HuH-7.5 (cell line): ENCODE results near the gene ZDHHC18.

Experiments used
- DNase-seq: peaks from one replicate; pipeline ENCODE4 v3.0.0; 2011; ENCODE audit warnings: low spot score

Gene ZDHHC18, protein sequence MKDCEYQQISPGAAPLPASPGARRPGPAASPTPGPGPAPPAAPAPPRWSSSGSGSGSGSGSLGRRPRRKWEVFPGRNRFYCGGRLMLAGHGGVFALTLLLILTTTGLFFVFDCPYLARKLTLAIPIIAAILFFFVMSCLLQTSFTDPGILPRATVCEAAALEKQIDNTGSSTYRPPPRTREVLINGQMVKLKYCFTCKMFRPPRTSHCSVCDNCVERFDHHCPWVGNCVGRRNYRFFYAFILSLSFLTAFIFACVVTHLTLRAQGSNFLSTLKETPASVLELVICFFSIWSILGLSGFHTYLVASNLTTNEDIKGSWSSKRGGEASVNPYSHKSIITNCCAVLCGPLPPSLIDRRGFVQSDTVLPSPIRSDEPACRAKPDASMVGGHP

DNA sequence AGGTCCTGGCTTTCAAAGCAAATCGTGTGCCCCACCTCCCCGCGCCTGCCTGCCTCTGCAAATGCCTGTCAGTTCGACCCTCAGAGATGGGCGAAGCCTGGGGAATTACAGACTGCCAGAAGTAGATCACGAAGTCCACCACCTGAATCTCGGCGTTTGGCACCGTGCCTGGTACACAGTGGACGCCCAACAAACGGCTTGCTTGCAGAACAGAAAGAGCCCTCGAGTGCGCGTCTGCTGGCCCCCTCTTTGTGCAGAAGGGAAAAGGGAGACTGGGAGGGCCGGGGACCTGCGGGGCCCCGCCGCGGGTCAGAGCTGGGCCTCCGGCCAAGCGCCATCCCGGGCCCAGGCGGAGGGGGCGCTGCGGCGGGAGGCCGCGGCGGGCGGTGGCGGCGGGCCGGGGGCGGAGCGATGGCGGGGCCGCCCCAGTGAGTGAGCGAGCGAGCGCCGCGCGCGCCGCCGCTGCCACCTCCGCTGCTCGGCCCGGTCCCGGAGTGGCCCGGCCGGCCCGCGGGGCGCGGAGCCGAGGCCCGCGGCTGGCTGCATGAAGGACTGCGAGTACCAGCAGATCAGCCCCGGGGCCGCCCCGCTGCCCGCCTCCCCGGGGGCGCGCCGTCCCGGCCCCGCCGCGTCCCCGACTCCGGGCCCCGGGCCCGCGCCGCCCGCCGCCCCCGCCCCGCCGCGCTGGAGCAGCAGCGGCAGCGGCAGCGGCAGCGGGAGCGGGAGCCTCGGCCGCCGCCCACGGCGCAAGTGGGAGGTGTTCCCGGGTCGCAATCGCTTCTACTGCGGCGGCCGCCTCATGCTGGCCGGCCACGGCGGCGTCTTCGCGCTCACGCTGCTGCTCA, at the start of gene ZDHHC18:
Gene ZDHHC18, plus strand, starts transcription at position 428 of the 845 bp plus-strand sequence. Its CDS starts 117 bp downstream, at position 545.
- peak; percentile 80 for DNase-seq

DNA sequence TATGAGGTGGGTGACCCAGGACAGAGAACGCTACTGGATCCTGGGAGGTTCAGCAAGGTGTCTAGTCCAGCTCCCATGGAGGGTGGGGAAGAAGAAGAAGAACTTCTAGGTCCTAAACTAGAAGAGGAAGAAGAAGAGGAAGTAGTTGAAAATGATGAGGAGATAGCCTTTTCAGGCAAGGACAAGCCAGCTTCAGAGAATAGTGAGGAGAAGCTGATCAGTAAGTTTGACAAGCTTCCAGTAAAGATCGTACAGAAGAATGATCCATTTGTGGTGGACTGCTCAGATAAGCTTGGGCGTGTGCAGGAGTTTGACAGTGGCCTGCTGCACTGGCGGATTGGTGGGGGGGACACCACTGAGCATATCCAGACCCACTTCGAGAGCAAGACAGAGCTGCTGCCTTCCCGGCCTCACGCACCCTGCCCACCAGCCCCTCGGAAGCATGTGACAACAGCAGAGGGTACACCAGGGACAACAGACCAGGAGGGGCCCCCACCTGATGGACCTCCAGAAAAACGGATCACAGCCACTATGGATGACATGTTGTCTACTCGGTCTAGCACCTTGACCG, 47.3 kb upstream of the ZDHHC18 start:
- no peak for DNase-seq

DNA sequence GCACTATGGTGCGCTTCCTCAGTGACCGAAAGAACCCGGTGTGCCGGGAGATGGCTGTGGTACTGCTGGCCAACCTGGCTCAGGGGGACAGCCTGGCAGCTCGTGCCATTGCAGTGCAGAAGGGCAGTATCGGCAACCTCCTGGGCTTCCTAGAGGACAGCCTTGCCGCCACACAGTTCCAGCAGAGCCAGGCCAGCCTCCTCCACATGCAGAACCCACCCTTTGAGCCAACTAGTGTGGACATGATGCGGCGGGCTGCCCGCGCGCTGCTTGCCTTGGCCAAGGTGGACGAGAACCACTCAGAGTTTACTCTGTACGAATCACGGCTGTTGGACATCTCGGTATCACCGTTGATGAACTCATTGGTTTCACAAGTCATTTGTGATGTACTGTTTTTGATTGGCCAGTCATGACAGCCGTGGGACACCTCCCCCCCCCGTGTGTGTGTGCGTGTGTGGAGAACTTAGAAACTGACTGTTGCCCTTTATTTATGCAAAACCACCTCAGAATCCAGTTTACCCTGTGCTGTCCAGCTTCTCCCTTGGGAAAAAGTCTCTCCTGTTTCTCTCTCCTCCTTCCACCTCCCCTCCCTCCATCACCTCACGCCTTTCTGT, 46.0 kb upstream of the ZDHHC18 start:
- no peak for DNase-seq

DNA sequence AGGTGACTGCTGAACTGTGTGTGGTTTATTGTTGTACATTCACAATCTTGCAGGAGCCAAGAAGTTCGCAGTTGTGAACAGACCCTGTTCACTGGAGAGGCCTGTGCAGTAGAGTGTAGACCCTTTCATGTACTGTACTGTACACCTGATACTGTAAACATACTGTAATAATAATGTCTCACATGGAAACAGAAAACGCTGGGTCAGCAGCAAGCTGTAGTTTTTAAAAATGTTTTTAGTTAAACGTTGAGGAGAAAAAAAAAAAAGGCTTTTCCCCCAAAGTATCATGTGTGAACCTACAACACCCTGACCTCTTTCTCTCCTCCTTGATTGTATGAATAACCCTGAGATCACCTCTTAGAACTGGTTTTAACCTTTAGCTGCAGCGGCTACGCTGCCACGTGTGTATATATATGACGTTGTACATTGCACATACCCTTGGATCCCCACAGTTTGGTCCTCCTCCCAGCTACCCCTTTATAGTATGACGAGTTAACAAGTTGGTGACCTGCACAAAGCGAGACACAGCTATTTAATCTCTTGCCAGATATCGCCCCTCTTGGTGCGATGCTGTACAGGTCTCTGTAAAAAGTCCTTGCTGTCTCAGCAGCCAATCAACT, 45.2 kb upstream of the ZDHHC18 start:
- no peak for DNase-seq

DNA sequence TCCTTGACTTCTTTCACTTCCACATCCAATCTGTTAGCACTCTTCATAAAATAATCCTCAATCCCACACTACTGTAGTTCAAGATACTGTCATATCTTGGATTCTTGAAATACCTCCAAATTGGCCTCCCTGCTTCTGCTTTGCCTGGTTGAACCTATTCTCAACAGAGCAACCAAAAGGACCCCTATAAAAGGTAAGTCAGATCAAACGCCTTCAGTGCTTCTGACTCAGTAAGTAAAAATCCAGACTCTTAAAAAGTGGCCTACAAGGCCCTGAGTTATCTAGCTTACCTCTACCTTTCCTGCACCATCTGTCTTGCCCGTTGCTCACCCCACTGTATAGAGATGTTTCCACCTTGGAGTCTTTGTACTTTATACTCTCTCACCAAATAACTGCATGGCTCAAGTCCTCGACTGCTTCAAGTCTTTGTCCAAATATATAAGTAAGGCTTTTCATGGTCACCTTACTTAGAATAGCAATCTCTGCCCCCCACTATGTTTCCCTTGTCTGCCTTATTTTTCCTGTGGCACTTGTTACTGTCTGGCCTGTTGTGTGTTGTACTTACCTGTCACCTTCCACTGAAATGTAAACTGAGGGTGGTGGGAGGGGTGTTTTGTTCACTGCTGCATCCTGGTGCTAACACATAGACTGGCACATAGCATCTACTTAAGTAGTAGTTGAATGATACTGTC, 43.8 kb upstream of the ZDHHC18 start:
- DNase-seq, result no peak

DNA sequence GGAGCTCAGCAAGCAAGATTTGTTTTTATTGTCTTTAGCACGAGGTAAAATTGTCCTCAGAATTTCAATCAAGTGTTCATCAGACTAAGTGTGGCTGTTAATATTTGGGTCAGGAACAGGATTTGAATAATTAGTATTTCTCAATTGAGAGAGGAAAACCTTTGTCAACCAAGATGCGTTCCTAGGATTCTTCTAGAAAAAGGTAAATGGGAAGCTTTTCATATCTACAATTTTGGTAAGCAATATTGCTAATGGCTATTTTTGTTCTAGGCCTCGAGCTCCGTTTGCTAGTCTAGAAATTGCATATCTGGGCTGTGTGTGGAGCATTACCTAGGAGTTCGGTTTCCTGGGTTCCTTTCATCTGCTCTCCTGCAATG, 42.9 kb upstream of the ZDHHC18 start:
- DNase-seq, result no peak

DNA sequence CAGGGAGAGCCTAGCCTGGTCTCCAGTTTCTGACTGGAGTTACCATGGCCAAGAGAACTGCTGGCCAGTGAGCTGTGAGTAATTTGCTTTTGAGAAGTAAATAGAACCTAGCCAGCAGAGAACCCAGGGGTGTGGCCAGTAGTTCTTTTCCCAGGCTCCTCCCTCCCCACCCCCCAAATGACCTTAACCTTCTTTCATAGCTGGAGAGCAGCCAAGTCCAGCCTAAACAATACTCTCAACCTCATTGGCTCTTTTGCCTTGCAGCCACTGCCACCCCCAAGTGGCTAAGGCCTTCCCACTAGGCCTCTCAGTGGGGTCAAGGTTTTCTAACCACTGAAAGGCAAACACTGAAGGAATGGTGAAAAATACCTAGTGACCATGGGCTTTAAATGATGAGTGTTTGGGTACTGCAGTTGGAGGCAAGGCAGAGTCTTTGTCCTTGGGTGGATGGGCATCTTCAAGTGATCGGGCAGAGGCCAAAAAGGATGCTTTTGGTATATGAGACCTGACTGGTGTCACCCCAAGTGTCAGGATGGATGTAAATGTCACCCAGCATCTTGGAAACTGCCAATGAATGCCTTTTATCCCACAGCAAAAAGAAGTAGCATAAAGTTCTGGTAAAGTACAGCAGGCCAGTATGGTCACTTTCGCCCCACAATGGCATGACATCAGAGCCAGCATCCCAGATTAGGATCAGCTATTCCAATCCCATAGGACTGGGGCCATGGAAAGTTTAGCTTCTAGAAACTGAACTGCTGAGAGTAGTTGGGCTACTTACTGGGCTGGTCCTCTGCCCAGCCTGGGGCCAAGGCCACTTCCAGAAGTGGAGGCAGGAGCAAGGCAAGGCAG, 42.2 kb upstream of the ZDHHC18 start:
- DNase-seq, result peak; percentile 83

DNA sequence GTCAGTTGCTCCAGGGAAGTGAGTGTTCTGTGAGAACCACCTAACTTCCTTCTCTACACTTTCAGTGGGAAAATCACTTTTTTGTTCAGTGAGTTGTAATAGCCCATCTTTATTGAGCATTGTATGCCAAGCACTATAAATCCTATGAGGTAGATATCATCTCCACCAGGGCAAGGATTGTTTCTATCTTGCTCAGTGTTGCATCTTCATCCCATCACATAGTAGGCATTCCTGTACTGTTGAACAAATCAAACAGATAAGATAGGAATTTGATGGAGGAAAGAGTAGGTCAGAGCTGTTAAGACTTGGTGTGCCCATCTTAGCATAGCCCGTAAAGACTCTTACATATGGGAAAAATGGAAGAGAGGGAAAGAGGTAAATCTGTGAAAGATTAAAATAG, 41.6 kb upstream of the ZDHHC18 start:
- DNase-seq, result no peak

DNA sequence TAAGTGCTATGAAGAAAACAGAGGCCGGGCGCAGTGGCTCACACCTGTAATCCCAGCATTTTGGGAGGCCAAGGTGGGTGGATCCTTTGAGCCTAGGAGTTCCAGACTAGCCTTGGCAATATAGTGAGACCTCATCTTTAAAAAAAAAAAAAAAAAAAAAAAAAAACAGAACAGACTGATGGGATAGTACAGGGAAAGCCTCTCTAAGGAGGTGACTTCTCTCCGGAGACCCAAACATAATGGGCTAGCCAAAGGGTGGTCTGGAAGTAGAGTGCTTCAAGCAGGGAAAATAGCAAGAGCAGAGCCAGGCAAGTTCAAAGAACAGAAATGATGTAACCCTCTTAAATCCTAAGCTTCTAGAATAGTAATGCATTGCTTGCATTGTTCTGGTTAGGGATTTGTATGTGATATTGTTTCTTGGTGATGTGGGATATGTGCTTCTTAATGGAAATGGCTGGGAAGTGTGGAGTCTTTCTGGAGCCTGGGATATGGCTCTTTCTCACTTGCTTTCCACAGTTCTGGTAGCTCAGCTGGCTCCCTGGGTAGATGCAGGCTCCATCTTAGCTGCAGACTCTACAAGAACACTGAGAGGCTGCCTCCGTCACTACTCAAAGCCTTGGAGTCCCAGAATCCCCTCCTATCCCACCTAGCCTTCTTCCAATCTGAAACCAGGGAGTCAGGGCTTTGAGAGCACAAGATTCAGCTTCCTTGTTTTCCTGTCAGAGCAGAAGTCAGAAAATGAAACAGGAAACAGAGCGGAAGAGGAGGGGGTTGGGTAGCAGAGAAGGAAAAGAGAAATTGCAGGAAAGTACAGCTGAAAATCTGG, 40.7 kb upstream of the ZDHHC18 start:
- no peak for DNase-seq

DNA sequence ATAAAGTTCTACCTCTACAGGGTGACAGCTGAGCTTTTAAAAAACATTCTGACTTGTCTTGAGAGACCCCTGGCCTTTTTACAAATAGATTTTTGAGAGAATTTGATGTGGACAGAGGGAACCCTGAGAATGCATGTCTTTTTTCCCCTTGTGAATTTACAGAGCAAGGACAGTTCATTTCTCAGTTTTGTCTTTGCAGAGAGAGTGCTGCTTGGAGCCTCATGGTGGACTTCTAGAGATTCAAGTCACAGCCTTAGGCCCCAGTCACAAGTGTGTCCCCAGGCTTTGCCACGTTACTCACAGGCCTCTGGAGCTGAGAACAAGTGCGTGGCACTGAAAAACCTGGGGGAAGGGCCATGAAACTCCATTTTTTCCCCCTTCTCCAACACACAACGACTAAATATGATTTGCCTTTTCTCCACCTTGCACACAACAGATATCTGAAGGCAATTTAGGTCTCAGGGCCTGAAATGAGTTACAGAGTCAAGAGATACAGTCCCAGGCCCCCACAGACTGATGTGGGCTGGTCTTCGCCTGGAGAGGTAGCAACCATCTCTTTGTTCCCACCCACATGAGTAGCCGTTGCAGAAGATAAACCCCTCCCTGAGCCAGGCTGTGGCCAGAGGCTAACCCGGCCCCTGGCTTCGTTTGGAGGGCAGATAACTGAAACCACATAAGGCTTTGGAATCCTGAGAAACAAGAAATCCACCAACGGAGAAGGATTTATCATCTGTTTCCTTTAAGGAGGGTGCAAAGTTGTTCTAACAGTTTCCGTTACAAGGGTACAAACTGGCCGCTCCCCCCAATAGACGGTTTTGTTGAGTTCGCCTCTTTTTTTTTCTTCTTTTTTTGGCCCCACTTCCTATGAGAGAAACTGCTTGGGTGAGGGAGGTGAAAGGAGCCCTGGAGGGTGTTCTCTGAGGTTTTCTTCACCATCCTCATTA, 39.8 kb upstream of the ZDHHC18 start:
- DNase-seq, result no peak

DNA sequence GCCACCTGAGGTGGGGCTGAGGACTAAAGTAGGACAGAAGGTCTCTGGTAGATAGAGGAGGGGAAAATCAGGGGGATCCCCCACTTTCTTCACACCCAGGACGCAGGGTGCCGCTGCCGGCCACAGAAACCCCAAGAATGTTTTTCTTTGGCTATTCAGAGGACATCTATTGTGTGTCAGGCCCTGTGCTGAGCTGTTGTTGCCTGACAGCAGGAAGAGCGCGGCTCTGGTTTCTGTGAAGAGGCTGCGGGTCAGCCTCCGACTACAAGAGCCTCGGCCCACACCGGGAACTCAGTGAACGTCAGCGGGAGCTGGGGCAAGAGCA, 39.1 kb upstream of the ZDHHC18 start:
- DNase-seq, result no peak

DNA sequence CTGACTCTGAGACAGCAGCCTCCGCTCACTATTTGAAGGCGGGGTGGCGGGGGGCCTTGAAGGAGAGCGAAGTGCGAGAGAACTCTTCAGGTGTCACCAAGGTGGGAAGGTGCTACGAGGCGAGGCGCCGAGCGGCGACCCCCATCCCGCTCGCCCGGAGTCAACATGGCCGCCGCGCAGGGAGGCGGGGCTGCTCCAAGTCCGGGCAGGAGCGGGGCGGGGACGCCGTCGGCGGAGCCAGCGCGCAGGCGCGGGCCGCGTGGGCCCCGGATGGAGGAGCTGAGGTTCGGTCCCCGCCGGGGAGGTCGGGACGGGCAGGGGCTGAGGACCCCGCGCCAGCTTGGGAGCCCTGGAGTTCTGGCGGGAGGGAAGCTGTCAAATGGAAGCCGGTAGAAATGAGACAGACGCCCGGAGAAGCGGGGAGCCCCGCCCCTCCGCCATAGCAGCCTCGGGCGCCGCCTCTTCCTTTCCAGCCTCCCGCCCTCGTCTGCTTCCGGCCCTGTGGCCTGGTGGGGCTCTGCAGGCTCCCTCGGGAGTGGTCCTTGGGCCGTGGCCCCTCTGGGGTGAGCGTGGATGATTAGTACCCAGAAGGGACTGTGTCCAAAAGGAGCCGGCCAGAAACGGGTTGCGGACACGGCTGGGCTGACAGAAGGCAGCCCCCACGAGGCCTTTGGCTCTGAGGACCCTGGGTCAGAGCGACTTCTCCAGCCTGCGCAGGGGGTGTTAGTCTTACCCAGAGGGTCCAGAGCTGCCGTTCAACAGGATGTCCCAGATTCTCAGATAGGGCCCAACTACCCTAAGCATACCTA, 38.6 kb upstream of the ZDHHC18 start, which contains the start of gene PIGV:
Gene PIGV, plus strand, starts transcription at position 245 of the 809 bp plus-strand sequence. CDS start 2,866 bp downstream, outside the sequence.
- DNase-seq, result peak; percentile 78

DNA sequence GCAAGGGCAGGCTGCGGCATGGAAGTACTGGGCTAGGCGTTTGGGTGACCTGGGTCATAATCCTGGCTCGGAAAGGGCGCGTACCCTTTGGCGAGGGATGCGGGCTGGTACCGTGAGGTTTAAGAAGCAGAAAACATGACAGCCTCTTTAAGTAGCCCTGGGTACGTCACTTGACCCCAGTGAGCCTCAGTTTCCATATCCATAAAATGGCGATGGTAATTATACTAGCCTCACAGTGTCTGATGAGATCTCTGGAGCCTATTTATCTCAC, 38.0 kb upstream of the ZDHHC18 start:
- DNase-seq, result no peak

DNA sequence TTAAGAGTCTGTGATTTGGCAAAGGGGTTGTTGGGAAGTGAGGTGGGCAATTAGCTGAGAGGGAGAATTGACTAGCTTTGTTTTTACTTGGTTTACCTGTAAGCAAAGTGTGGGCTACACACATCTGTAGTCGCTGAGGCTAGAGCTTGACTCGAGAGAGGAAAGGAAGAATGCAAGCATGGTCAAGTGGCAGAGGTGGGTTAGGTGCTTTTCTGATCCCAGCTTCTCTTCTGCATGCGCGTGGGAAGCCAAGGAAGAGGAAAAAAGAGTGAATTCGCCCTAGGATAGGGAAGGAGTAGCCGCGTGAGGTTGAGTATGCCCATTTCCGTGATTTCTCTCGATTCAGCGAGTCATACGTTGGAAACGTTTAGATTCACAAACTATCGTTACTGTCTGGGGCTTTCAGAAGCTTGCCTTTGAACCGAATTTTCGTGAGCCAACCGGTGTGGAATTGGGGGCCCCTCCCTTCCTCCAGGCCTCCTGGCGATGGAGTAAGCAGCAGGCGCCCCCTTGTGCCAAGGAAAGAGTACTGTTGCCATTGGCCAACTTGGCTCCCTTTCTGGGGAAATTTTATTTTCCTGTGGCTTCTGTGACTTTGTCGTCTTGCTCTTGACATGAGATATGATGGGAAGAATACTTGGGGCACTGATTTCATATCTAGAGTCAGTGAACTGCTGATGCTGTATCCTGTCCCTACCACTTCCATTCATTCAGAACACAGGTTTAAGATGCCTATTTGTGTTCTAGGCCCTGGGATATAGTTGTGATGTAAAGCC, 37.5 kb upstream of the ZDHHC18 start:
- peak; percentile 85 for DNase-seq

DNA sequence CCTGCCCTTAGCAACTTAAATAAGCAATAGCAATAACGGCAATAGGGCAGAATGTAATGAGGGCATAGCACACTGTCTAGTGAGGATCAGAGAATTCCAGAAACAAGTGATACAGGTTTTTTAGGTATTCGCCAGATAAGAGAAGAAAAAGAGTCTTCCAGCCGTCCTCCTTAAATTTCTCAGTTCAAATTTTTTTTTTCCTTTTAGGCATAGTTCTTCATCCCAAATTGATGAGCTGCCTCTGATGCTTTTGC, 36.9 kb upstream of the ZDHHC18 start:
- no peak for DNase-seq

DNA sequence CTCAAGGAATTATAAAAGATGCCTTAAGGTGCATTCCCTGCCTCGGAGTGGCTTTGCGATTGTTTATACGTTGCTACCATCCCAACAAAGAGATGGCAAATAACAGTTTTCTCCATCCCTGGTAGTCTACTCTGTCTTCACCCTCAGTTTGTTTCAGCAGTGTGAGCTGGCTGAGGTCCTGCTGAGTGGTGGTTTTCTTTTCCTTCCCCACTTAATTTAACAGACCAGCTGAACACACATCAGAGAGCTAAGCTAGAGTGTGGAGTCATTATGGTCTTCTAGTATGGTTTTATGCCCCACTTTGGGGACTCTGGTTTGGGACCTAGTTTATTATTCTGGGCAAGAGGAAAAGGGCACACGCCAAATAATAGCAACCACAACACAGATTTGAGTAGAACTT, 36.6 kb upstream of the ZDHHC18 start:
- DNase-seq, result no peak

DNA sequence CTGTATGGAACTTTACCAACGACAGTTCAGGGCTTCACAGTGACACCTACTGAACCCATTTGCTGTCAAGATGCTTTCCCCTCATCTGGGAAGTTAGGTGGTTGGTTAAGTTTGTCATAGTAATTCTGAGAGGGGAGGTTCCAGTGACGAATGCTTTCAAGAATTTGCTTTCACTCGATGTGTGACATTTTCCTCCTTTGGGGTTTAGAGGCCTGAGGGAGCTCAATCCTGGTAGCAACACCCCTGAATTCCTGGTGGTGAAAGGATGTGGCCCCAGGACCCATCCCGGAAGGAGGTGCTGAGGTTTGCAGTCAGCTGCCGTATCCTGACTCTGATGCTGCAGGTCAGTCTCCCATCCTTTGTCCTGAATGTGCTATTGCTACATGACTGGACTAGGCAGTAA, 35.9 kb upstream of the ZDHHC18 start:
- DNase-seq, result no peak
